PC-9 (cell line): ENCODE data around the gene TEDDM1.

Experiments used
- CTCF ChIP-seq: fragments of 200-600 bp; sonication (generic); conservative IDR thresholded peaks from 2 replicates; pipeline ENCODE4 v1.6.1; 2017; ENCODE audit warnings: mixed run types, antibody characterized with exemption, mild to moderate bottlenecking, moderate library complexity
- EZH2 ChIP-seq: fragments of 200-600 bp; sonication (generic); IDR thresholded peaks from 2 replicates; pipeline ENCODE4 v1.8.0; 2017; ENCODE audit warnings: antibody characterized with exemption, low read depth

- TF ChIP-seq CTCF (no peak), EZH2 (no peak)
These were observed 13.0 kb upstream of the TEDDM1 start for GRCh38 chr1:182413486-182413885.
